SK-N-SH (cell line): ENCODE results near the gene RPH3AL. TPM values are rescaled to one million over a fixed set of nuclear protein-coding genes. Genes with fewer than 3 reads are reported as not detected.

Experiments
- CTCF ChIA-PET: fragments of 300-600, 350-600 bp; formaldehyde crosslinking; extraction: SDS; loops from one replicate; lab custom pipeline; 2021; lab: Yijun Ruan, JAX
- POLR2A ChIA-PET: fragments of 350-600 bp; sonication (Branson Sonifier 250); formaldehyde crosslinking; extraction: SDS; loops from one replicate; lab custom pipeline; 2020; ENCODE audit warnings: antibody characterized with exemption, inconsistent platforms; lab: Yijun Ruan, JAX
- DNase-seq: peaks from one replicate; pipeline ENCODE4 v3.0.0; 2012
- H2AFZ ChIP-seq: fragments of 200-600 bp; sonication (generic); 2 replicates; pipeline ENCODE4 v1.8.1; 2016; ENCODE audit warnings: antibody characterized with exemption, mild to moderate bottlenecking, low read depth
- H3F3A ChIP-seq: fragments of 200-600 bp; sonication (generic); replicated peaks from 2 replicates; pipeline ENCODE3; 2016; ENCODE audit warnings: antibody characterized with exemption, mild to moderate bottlenecking; ENCODE audit not compliant: insufficient read depth
- H3K27ac ChIP-seq, 2 experiments: fragments of 200-500 bp in 1 of 2; fragments of 200-600 bp in 1 of 2; sonication (Bioruptor generic) in 1 of 2; sonication (generic), shearing (Covaris generic) in 1 of 2; 2 replicates each; pipeline versions ENCODE4 v1.5.1 to v1.6.1; 2014 to 2016; ENCODE audit warnings: low read depth in 2 of 2, inconsistent platforms in 1 of 2, low read length in 1 of 2, mild to moderate bottlenecking in 1 of 2, mixed read lengths in 1 of 2
- H3K27me3 ChIP-seq: fragments of 200-600 bp; sonication (generic), shearing (Covaris generic); 2 replicates; pipeline ENCODE4 v1.6.1; 2016; ENCODE audit warnings: mixed run types; ENCODE audit not compliant: insufficient read depth
- H3K36me3 ChIP-seq, 2 experiments: fragments of 200-500 bp in 1 of 2; fragments of 200-600 bp in 1 of 2; sonication (Bioruptor generic) in 1 of 2; sonication (generic) in 1 of 2; replicated peaks in 1 of 2; 2 replicates each; pipeline versions ENCODE3 to v1.5.1; 2014 to 2016; ENCODE audit warnings: low read length in 1 of 2, mild to moderate bottlenecking in 1 of 2; ENCODE audit not compliant: insufficient read depth in 2 of 2, control insufficient read depth in 1 of 2
- H3K4me1 ChIP-seq, 2 experiments: fragments of 200-500 bp in 1 of 2; fragments of 200-600 bp in 1 of 2; sonication (Bioruptor generic) in 1 of 2; sonication (generic), shearing (Covaris generic) in 1 of 2; 2 replicates each; pipeline versions ENCODE4 v1.5.1 to v1.6.1; 2014 to 2016; ENCODE audit warnings: low read depth in 1 of 2, low read length in 1 of 2, mixed run types in 1 of 2; ENCODE audit not compliant: insufficient read depth in 2 of 2, control insufficient read depth in 1 of 2
- H3K4me2 ChIP-seq: fragments of 200-600 bp; sonication (generic), shearing (Covaris generic); 2 replicates; pipeline ENCODE4 v1.6.1; 2017; ENCODE audit warnings: mixed run types
- H3K4me3 ChIP-seq, 2 experiments: fragments of 200-500 bp in 1 of 2; fragments of 200-600 bp in 1 of 2; sonication (Bioruptor generic) in 1 of 2; sonication (generic), shearing (Covaris generic) in 1 of 2; 2 replicates each; pipeline versions ENCODE4 v1.5.1 to v1.8.1; 2014 to 2016; ENCODE audit warnings: low read depth in 2 of 2, inconsistent platforms in 1 of 2, low read length in 1 of 2, mild to moderate bottlenecking in 1 of 2, mixed read lengths in 1 of 2, moderate library complexity in 1 of 2
- H3K79me2 ChIP-seq: fragments of 200-600 bp; sonication (generic); 2 replicates; pipeline ENCODE4 v1.8.1; 2017; ENCODE audit warnings: mild to moderate bottlenecking; ENCODE audit not compliant: insufficient read depth
- H3K9ac ChIP-seq: fragments of 200-600 bp; sonication (generic); 2 replicates; pipeline ENCODE4 v1.6.1; 2017; ENCODE audit warnings: mixed run types
- H3K9me2 ChIP-seq: fragments of 200-600 bp; sonication (generic); 2 replicates; pipeline ENCODE4 v1.6.1; 2017; ENCODE audit warnings: mixed run types
- H3K9me3 ChIP-seq: fragments of 200-600 bp; sonication (generic); 2 replicates; pipeline ENCODE4 v1.6.1; 2017; ENCODE audit warnings: mixed run types, mild to moderate bottlenecking, moderate library complexity
- H4K20me1 ChIP-seq: fragments of 200-600 bp; sonication (generic); 2 replicates; pipeline ENCODE4 v1.6.1; 2017; ENCODE audit warnings: mild to moderate bottlenecking, mixed run types; ENCODE audit not compliant: insufficient read depth
- CHD2 ChIP-seq: fragments of 150-350 bp; IDR thresholded peaks from 2 replicates; pipeline ENCODE4 v1.6.1; 2018; ENCODE audit warnings: low read length; ENCODE audit not compliant: partially characterized antibody
- ELF1 ChIP-seq: IDR thresholded peaks from 2 replicates; pipeline ENCODE4 v1.4.0; 2012
- EZH2phosphoT487 ChIP-seq: fragments of 200-600 bp; sonication (generic); IDR thresholded peaks from 2 replicates; pipeline ENCODE4 v1.6.1; 2017; ENCODE audit warnings: low read depth, mixed run types, mild to moderate bottlenecking, antibody characterized with exemption, moderate library complexity, borderline replicate concordance
- FOXJ3 ChIP-seq: sonication (generic); formaldehyde crosslinking; IDR thresholded peaks from 2 replicates; pipeline ENCODE4 v1.5.1; 2020; ENCODE audit warnings: mild to moderate bottlenecking, missing genetic modification reagents
- FOXM1 ChIP-seq: IDR thresholded peaks from 2 replicates; pipeline ENCODE4 v1.4.0; 2012; ENCODE audit warnings: low read depth, mild to moderate bottlenecking
- GABPA ChIP-seq: IDR thresholded peaks from 2 replicates; pipeline ENCODE4 v1.4.0; 2012; ENCODE audit warnings: low read depth, mild to moderate bottlenecking
- NFIC ChIP-seq: IDR thresholded peaks from 2 replicates; pipeline ENCODE4 v1.4.0; 2012; ENCODE audit warnings: borderline replicate concordance
- RXRA ChIP-seq: IDR thresholded peaks from 2 replicates; pipeline ENCODE4 v1.4.0; 2012; ENCODE audit warnings: low read depth, mild to moderate bottlenecking, borderline replicate concordance
- SIN3A ChIP-seq: IDR thresholded peaks from 2 replicates; pipeline ENCODE4 v1.6.1; 2012; ENCODE audit warnings: low read depth, mild to moderate bottlenecking, low read length, moderate library complexity, borderline replicate concordance
- TCF12 ChIP-seq: IDR thresholded peaks from 2 replicates; pipeline ENCODE4 v1.4.0; 2012
- WGBS: methylation state at CpG from one replicate; pipeline ENCODE4 v1.1.6; 2017; ENCODE audit warnings: low lambda C conversion rate; 5-methylcytosine and 5-hydroxymethylcytosine counted together
- polyA plus RNA-seq, 3 experiments: library from polyadenylated mRNA; depleted of rRNA; stranded (reverse); fragments of >200 nt; gene quantifications; 2 replicates each; pipeline ENCODE4 v1.2.3, GENCODE V29; 2012
- TF ChIP-seq, protein P1 (sequence below): IDR thresholded peaks from 2 replicates; pipeline ENCODE4 v1.4.0; 2012; ENCODE audit warnings: low read depth, borderline replicate concordance
- TF ChIP-seq, protein P2 (sequence below): IDR thresholded peaks from 2 replicates; pipeline ENCODE4 v1.6.1; 2012; ENCODE audit warnings: mild to moderate bottlenecking, low read depth, low read length, moderate library complexity

RPH3AL gene
- polyA plus RNA-seq, 1 of the 3 experiments (the other 2 are of a cell fraction): 2.9 TPM

DNA sequence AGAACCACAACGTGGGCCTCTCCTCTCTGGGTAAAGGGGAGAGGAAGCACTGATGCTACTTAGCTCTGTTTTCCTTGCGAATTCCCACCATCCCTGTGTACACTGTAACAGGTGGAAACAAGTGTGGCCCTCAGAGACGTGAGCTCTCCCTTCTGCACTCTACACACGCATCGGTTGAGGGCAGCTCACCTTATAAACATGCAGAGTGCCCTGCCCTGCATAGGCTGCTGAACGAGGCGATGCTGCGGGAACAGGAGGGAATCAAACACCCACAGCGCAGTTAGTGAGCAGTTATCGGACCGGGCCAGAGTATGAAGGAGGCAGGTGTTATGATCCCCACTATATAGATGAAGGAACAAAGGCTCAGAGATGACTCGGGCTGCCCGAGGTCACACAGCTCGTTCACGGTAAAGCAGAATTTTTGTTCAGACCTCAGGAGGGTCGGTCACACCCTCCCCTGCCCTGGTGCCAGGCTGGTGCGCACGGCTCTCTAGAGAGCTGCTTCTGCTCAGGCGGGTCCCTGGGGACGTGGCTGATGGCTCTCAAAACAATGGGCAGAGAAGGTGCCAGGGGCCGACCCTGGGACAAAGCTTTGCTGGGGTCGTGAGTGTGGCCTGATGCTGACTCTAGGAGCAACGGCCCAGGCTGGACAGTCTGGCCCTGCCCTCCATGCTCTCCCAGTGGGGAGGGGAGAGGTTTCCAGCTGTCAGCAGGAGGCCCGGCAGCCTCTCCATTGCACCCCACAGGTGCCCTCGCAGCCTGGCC, 68.5 kb downstream of the RPH3AL start:
- POLR2A ChIA-PET: no interaction called here

More for the DNA sequence above, 68.5 kb downstream of the RPH3AL start:
- H3K36me3 ChIP-seq: no peaks in the 10 kb centered on the region
- H3K27me3 ChIP-seq: no peaks in the 10 kb centered on the region
- H3K9ac ChIP-seq: no peak overlapping the region
- no peaks in the 10 kb centered on the region for H3K9me3 ChIP-seq
- H3K4me2 ChIP-seq: no peak overlapping the region
- TF ChIP-seq RXRA (no peak), EZH2phosphoT487 (no peak), TCF12 (no peak), SIN3A (no peak), FOXM1 (no peak), NFIC (no peak), FOXJ3 (CRISPR knock-in tag) (no peak), GABPA (no peak), CHD2 (no peak), ELF1 (no peak)
- TF ChIP-seq, protein P1, sequence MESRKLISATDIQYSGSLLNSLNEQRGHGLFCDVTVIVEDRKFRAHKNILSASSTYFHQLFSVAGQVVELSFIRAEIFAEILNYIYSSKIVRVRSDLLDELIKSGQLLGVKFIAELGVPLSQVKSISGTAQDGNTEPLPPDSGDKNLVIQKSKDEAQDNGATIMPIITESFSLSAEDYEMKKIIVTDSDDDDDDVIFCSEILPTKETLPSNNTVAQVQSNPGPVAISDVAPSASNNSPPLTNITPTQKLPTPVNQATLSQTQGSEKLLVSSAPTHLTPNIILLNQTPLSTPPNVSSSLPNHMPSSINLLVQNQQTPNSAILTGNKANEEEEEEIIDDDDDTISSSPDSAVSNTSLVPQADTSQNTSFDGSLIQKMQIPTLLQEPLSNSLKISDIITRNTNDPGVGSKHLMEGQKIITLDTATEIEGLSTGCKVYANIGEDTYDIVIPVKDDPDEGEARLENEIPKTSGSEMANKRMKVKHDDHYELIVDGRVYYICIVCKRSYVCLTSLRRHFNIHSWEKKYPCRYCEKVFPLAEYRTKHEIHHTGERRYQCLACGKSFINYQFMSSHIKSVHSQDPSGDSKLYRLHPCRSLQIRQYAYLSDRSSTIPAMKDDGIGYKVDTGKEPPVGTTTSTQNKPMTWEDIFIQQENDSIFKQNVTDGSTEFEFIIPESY: no peak
- TF ChIP-seq, protein P2, sequence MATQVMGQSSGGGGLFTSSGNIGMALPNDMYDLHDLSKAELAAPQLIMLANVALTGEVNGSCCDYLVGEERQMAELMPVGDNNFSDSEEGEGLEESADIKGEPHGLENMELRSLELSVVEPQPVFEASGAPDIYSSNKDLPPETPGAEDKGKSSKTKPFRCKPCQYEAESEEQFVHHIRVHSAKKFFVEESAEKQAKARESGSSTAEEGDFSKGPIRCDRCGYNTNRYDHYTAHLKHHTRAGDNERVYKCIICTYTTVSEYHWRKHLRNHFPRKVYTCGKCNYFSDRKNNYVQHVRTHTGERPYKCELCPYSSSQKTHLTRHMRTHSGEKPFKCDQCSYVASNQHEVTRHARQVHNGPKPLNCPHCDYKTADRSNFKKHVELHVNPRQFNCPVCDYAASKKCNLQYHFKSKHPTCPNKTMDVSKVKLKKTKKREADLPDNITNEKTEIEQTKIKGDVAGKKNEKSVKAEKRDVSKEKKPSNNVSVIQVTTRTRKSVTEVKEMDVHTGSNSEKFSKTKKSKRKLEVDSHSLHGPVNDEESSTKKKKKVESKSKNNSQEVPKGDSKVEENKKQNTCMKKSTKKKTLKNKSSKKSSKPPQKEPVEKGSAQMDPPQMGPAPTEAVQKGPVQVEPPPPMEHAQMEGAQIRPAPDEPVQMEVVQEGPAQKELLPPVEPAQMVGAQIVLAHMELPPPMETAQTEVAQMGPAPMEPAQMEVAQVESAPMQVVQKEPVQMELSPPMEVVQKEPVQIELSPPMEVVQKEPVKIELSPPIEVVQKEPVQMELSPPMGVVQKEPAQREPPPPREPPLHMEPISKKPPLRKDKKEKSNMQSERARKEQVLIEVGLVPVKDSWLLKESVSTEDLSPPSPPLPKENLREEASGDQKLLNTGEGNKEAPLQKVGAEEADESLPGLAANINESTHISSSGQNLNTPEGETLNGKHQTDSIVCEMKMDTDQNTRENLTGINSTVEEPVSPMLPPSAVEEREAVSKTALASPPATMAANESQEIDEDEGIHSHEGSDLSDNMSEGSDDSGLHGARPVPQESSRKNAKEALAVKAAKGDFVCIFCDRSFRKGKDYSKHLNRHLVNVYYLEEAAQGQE: no peak
- no peak for DNase-seq
- no peaks in the 10 kb centered on the region for H3K9me2 ChIP-seq
- no peak overlapping the region for H2AFZ ChIP-seq
- H4K20me1 ChIP-seq: no peaks in the 10 kb centered on the region
- no peaks in the 10 kb centered on the region for H3K4me1 ChIP-seq
- no peaks in the 10 kb centered on the region for H3K79me2 ChIP-seq
- no peak overlapping the region for H3K27ac ChIP-seq
- CTCF ChIA-PET: interaction anchor here (1.6 kb wide), 1 partner anchor 128 kb away, joined by 4 read pairs; no protein-coding TSS in a partner anchor
- no peak overlapping the region for H3K4me3 ChIP-seq
- WGBS: 81% methylated on average over 17 of the region's 25 CpGs
- no peaks in the 10 kb centered on the region for H3F3A ChIP-seq
